Keratinocyte (primary cell): ENCODE data around the gene AK9. TPM values are rescaled to one million over a fixed set of nuclear protein-coding genes. Genes with fewer than 3 reads are reported as not detected.

Experiments used
- DNase-seq: peaks from one replicate; pipeline ENCODE4 v3.0.0-alpha.2; 2011; ENCODE audit warnings: low read depth, missing footprints, low spot score
- FAIRE-seq: peaks from 2 replicates; lab custom pipeline; 2011; peaks lifted over from hg19 to GRCh38; lab: Jason Lieb, UNC
- H2AFZ ChIP-seq: 2 replicates; pipeline ENCODE4 v1.6.0; 2012; ENCODE audit warnings: low read length, control low read depth, inconsistent platforms; ENCODE audit not compliant: control insufficient read depth
- H3K27ac ChIP-seq: 2 replicates; pipeline ENCODE4 v1.5.1; 2011; ENCODE audit warnings: low read length; ENCODE audit not compliant: control insufficient read depth, insufficient read depth
- H3K27me3 ChIP-seq: 3 replicates; pipeline ENCODE4 v1.6.0; 2011; ENCODE audit warnings: low read length; ENCODE audit not compliant: control insufficient read depth, insufficient read depth; ENCODE audit errors: extremely low read depth
- H3K36me3 ChIP-seq, 2 experiments: 2 replicates in 1 of 2; 3 replicates in 1 of 2; pipeline ENCODE4 v1.5.1; 2011; ENCODE audit warnings: low read length in 2 of 2, mild to moderate bottlenecking in 1 of 2; ENCODE audit not compliant: control insufficient read depth in 2 of 2, insufficient read depth in 2 of 2; ENCODE audit errors: extremely low read depth in 1 of 2
- H3K4me1 ChIP-seq: 3 replicates; pipeline ENCODE4 v1.5.1; 2011; ENCODE audit warnings: low read length; ENCODE audit not compliant: control insufficient read depth, insufficient read depth; ENCODE audit errors: extremely low read depth
- H3K4me2 ChIP-seq: 3 replicates; pipeline ENCODE4 v1.6.0; 2011; ENCODE audit warnings: low read depth, low read length; ENCODE audit not compliant: control insufficient read depth, insufficient read depth; ENCODE audit errors: extremely low read depth
- H3K4me3 ChIP-seq, 3 experiments: fragments of 200-600 bp in 1 of 3; sonication (generic) in 1 of 3; 2 replicates in 2 of 3; 3 replicates in 1 of 3; pipeline ENCODE4 v1.5.1; 2011 to 2016; ENCODE audit warnings: low read length in 3 of 3, mild to moderate bottlenecking in 3 of 3, control low read depth in 2 of 3, inconsistent platforms in 1 of 3, low read depth in 1 of 3, mixed read lengths in 1 of 3, mixed run types in 1 of 3, moderate library complexity in 1 of 3; ENCODE audit not compliant: control insufficient read depth in 2 of 3, insufficient read depth in 2 of 3; ENCODE audit errors: extremely low read depth in 1 of 3
- H3K79me2 ChIP-seq: 2 replicates; pipeline ENCODE4 v1.6.0; 2012; ENCODE audit warnings: low read length; ENCODE audit not compliant: control insufficient read depth, insufficient read depth
- H3K9ac ChIP-seq: 3 replicates; pipeline ENCODE4 v1.6.0; 2011; ENCODE audit warnings: low read length; ENCODE audit not compliant: control insufficient read depth, insufficient read depth; ENCODE audit errors: extremely low read depth
- H3K9me1 ChIP-seq: 3 replicates; pipeline ENCODE4 v1.6.0; 2011; ENCODE audit warnings: low read length; ENCODE audit not compliant: control insufficient read depth, insufficient read depth; ENCODE audit errors: extremely low read depth
- H3K9me3 ChIP-seq: 2 replicates; pipeline ENCODE4 v1.5.1; 2012; ENCODE audit warnings: low read depth, low read length; ENCODE audit not compliant: control insufficient read depth
- H4K20me1 ChIP-seq: 3 replicates; pipeline ENCODE4 v1.6.0; 2011; ENCODE audit warnings: low read length; ENCODE audit not compliant: control insufficient read depth, insufficient read depth; ENCODE audit errors: extremely low read depth
- EZH2 ChIP-seq: IDR thresholded peaks from one replicate; pipeline ENCODE4 v1.6.1; 2012; ENCODE audit warnings: inconsistent platforms, mild to moderate bottlenecking, low read length, moderate library complexity
- dilution Hi-C: fragments of 300-500 bp; cut with MboI; formaldehyde crosslinking; loops from one replicate; pipeline ENCODE4 v1.7.0; 2020; ENCODE audit warnings: low sequenced_read_pairs; ENCODE audit not compliant: extremely low pct_ligation_motif_present
- polyA plus RNA-seq, 5 experiments: library from polyadenylated mRNA; depleted of rRNA in 3 of 5; stranded (reverse) in 3 of 5; stranded (forward) in 1 of 5; unstranded in 1 of 5; fragments of >200 nt; gene quantifications; 1 replicate in 1 of 5; 2 replicates in 3 of 5; 3 replicates in 1 of 5; pipeline versions ENCODE4 v1.2.1 to v1.2.3, GENCODE V29; 2011 to 2012; ENCODE audit warnings: missing spikeins in 2 of 5, low read depth in 1 of 5, low replicate concordance in 1 of 5
- TF ChIP-seq, protein P1 (sequence below), 3 experiments: IDR thresholded peaks in 1 of 3; conservative IDR thresholded peaks in 1 of 3; optimal IDR thresholded peaks in 1 of 3; 2 replicates in 2 of 3; 3 replicates in 1 of 3; pipeline versions ENCODE3 to v1.5.1; 2011; ENCODE audit warnings: low read length in 3 of 3, mild to moderate bottlenecking in 3 of 3, moderate library complexity in 2 of 3, control low read depth in 1 of 3, inconsistent platforms in 1 of 3; ENCODE audit not compliant: insufficient read depth in 2 of 3; ENCODE audit errors: extremely low read depth in 1 of 3

The AK9 gene
- polyA plus RNA-seq, 1 donor (not counting 4 experiments of a cell fraction or from before 2014, with no cell fraction given): 1.8 TPM

DNA sequence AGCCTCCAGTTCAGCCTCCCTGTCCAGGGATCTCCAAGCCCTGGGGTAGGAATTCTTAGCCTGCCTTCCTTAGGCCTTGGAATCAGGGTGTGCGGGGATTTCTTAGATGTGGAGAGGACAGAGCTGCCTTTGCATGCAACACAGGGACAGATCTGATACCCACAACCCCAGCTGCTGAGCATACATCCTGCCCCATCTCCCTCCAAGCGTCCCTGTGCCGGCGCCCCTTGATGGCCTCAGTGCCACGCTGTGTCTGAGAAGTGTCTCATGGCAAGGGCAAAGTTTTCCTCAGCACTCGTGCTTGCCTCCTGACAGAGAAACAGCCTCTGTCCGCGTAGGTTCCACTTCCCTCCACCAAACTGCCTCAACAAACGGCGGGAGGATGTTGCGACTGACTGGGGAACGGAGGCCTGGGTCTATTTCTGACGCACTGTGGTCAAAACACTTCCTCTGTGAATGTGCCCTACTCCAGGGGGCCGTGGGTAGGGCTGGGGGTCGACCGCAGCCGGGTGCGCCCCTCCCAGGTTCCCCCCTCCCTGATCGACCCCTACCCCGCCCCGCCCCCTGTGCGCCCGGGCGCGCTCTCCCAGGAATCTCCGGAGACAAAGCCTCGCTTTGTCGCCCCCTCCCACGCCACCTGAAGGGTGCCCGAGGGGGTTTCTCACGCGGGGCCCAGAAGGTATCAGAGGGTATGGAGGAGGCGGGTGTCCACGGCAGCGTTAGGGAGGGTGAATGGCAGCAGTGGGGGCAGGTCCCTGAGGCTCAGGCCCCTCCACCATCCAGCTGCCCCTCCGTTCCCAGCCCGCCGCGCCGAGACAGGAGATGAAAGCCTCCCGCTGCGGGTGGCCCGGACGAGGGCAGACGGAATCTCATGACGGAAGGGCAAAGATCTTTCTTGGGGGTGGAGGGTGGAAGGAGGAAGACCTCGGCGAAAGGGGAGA is 236.2 kb downstream of the AK9 start:
- DNase-seq: no peak
- peak overlapping the region; percentile 81 for H3K9ac ChIP-seq

DNA sequence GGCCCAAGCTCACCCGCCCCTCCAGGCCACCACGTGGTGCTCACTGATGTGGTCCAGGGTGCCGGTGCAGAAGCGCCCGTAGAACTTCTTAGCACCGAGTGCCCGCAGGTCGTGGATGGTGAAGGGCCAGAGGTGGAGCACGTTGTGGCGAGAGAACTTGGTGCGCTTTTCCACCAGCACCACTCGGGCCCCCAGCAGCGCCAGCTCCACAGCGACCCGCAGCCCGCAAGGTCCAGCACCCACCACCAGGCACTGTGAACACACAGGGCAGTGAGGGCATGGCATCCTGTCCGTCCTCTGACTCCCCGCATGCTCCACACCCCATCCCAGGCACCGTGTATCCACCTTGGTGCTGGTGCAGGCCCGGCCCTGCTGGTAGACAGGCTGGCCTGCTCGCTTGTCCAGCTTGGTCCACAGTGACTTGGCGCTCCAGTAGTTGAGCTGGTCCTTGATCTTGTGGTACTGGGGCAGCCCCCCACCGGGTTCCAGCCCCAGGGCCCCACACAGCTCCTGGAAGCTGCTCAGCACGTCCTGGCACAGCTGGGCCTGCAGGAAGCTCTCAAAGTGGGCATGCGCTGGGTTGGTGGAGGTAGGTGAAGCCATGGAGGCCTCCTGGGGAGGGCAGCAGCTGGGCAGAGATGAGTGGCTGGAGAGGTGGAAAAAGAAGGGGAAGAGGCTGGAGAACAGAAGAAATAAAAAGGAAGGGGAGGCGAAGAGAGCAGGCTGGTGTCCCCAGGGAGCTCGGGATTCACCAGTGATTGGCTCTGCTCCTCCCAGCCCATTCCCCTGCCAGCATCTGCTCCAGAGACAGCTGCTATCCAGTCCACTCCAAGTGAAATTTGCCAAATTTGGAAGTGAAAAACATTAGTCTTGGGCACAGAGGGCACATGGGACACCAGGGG is 237.2 kb downstream of the AK9 start:
- Histone ChIP-seq H3K79me2 (peaks cover 2% of the 10 kb centered on the region), H3K27me3 (no peaks in the 10 kb centered on the region), H3K36me3 (peaks cover 5 to 20% of the 10 kb centered on the region in 2 experiments), H3K9me3 (no peaks in the 10 kb centered on the region), H3K9ac (no peak overlapping the region), H4K20me1 (no peaks in the 10 kb centered on the region), H3K4me1 (peaks cover 22% of the 10 kb centered on the region), H3K4me3 (no peak overlapping the region), H3K4me2 (peak overlapping the region; percentile 61), H3K9me1 (no peaks in the 10 kb centered on the region), H3K27ac (no peak overlapping the region), H2AFZ (no peak overlapping the region)
- TF ChIP-seq, protein P1, sequence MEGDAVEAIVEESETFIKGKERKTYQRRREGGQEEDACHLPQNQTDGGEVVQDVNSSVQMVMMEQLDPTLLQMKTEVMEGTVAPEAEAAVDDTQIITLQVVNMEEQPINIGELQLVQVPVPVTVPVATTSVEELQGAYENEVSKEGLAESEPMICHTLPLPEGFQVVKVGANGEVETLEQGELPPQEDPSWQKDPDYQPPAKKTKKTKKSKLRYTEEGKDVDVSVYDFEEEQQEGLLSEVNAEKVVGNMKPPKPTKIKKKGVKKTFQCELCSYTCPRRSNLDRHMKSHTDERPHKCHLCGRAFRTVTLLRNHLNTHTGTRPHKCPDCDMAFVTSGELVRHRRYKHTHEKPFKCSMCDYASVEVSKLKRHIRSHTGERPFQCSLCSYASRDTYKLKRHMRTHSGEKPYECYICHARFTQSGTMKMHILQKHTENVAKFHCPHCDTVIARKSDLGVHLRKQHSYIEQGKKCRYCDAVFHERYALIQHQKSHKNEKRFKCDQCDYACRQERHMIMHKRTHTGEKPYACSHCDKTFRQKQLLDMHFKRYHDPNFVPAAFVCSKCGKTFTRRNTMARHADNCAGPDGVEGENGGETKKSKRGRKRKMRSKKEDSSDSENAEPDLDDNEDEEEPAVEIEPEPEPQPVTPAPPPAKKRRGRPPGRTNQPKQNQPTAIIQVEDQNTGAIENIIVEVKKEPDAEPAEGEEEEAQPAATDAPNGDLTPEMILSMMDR (optimal IDR thresholded peaks at IDR 0.05 in 1 of 3, IDR thresholded peaks at IDR 0.05 in 1 of 3, conservative IDR thresholded peaks at IDR 0.05 in 1 of 3; ENCODE audit: extremely low read depth in 1 of 3, insufficient read depth in 2 of 3, low read length in 3 of 3): no peak
- no peak for TF ChIP-seq EZH2
- dilution Hi-C loops: no loop called here
- DNase-seq: no peak
- FAIRE-seq: no peak

More for the DNA sequence above, 236.2 kb downstream of the AK9 start:
- TF ChIP-seq EZH2: no peak
- TF ChIP-seq, protein P1 (optimal IDR thresholded peaks at IDR 0.05 in 1 of 3, IDR thresholded peaks at IDR 0.05 in 1 of 3, conservative IDR thresholded peaks at IDR 0.05 in 1 of 3; ENCODE audit: extremely low read depth in 1 of 3, insufficient read depth in 2 of 3, low read length in 3 of 3): no peak
- no peaks in the 10 kb centered on the region for H3K27me3 ChIP-seq
- peaks cover 2% of the 10 kb centered on the region for H3K79me2 ChIP-seq
- no peaks in the 10 kb centered on the region for H3K9me1 ChIP-seq
- peak overlapping the region; percentile 89 for H2AFZ ChIP-seq
- H3K9me3 ChIP-seq: no peaks in the 10 kb centered on the region
- dilution Hi-C loops: no loop called here
- peak overlapping the region; percentile 61 for H3K4me2 ChIP-seq
- H3K27ac ChIP-seq: no peak overlapping the region
- FAIRE-seq: no peak
- peaks cover 22% of the 10 kb centered on the region for H3K4me1 ChIP-seq
- no peaks in the 10 kb centered on the region for H4K20me1 ChIP-seq
- H3K4me3 ChIP-seq: peak overlapping the region; percentile 70 to 92 (median 79)
- peaks cover 5 to 18% of the 10 kb centered on the region in 2 experiments for H3K36me3 ChIP-seq
